PC-9 (cell line): Measurements from ENCODE around the gene PARG.

Source experiments
- EZH2 ChIP-seq: fragments of 200-600 bp; sonication (generic); IDR thresholded peaks from 2 replicates; pipeline ENCODE4 v1.8.0; 2017; ENCODE audit warnings: antibody characterized with exemption, low read depth
- TF ChIP-seq, protein P1 (sequence below): fragments of 200-600 bp; sonication (generic); conservative IDR thresholded peaks from 2 replicates; pipeline ENCODE4 v1.6.1; 2017; ENCODE audit warnings: mixed run types, antibody characterized with exemption, mild to moderate bottlenecking, moderate library complexity

DNA sequence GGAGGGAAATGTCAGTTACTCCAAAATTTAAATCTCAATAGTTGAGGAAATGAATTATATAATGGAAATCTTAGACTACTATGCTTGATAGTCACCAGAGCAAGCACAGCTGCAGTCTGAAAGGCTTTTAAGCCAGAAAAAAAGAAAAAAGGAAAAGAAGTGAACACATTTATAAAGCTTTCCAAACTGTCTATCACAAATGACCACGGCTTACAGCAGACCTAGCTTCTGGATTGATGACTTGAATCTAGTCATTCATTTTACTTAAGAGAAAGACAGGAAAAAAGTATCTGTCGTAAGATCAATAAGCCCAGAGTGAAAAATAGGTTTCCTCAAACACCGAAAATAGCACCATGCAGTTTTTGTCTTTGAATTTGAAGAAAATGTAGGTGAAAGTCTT, 111.8 kb downstream of the PARG start:
- TF ChIP-seq, protein P1, sequence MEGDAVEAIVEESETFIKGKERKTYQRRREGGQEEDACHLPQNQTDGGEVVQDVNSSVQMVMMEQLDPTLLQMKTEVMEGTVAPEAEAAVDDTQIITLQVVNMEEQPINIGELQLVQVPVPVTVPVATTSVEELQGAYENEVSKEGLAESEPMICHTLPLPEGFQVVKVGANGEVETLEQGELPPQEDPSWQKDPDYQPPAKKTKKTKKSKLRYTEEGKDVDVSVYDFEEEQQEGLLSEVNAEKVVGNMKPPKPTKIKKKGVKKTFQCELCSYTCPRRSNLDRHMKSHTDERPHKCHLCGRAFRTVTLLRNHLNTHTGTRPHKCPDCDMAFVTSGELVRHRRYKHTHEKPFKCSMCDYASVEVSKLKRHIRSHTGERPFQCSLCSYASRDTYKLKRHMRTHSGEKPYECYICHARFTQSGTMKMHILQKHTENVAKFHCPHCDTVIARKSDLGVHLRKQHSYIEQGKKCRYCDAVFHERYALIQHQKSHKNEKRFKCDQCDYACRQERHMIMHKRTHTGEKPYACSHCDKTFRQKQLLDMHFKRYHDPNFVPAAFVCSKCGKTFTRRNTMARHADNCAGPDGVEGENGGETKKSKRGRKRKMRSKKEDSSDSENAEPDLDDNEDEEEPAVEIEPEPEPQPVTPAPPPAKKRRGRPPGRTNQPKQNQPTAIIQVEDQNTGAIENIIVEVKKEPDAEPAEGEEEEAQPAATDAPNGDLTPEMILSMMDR, result no peak
- TF ChIP-seq EZH2, result no peak
